ENCODE measurements around the gene GGT5.

GRCh38 chr22:24181088-24181995, 63.5 kb downstream of the GGT5 start, which contains the start of gene SUSD2:
- TF ChIP-seq POLR2AphosphoS5 (IDR thresholded peaks at IDR 0.05; ENCODE audit: low read depth, low read length): no peak
- TF ChIP-seq REST (IDR thresholded peaks at IDR 0.05; ENCODE audit: insufficient read depth in 1 of 2, low read depth in 2 of 2, low read length in 2 of 2): no peak
- no peak for TF ChIP-seq TAF1 (IDR thresholded peaks at IDR 0.05; ENCODE audit: borderline replicate concordance, insufficient read depth, low read length)
